Naive B cell (primary cell): ENCODE data around the gene AP3B1. TPM values are rescaled to one million over a fixed set of nuclear protein-coding genes. Genes with fewer than 3 reads are reported as not detected.
A peak's percentile ranks its signal among the peaks of the same experiment; 100 is the strongest.

Experiments
- ATAC-seq, 2 donors: fragments of 150-1000 bp; cut with Tn5 transposase; 2 replicates each; pipeline ENCODE4 v1.10.0; 2021; ENCODE audit warnings: low read depth in 2 of 2, mild to moderate bottlenecking in 2 of 2, moderate library complexity in 2 of 2
- DNase-seq: peaks from one replicate; pipeline ENCODE4 v3.0.0; 2022
- H3K27ac Mint-ChIP-seq, 6 donors: one replicate each; pipeline ENCODE4 v1.8.0; 2020 to 2022; ENCODE audit warnings: mild to moderate bottlenecking in 6 of 6, mixed read lengths in 6 of 6, moderate library complexity in 5 of 6, inconsistent platforms in 2 of 6
- H3K27me3 Mint-ChIP-seq, 3 donors: one replicate each; pipeline ENCODE4 v1.8.0; 2021 to 2022; ENCODE audit warnings: mixed read lengths in 3 of 3, mild to moderate bottlenecking in 1 of 3
- H3K36me3 Mint-ChIP-seq, 2 donors: one replicate each; pipeline ENCODE4 v1.8.0; 2020 to 2022; ENCODE audit warnings: mixed read lengths in 2 of 2, inconsistent platforms in 1 of 2, mild to moderate bottlenecking in 1 of 2
- H3K4me1 Mint-ChIP-seq, 3 donors: one replicate each; pipeline ENCODE4 v1.8.0; 2020 to 2022; ENCODE audit warnings: mixed read lengths in 3 of 3, inconsistent platforms in 1 of 3, mild to moderate bottlenecking in 1 of 3, moderate library complexity in 1 of 3
- H3K4me3 Mint-ChIP-seq, 8 donors: one replicate each; pipeline ENCODE4 v1.8.0; 2020 to 2022; ENCODE audit warnings: mild to moderate bottlenecking in 8 of 8, mixed read lengths in 8 of 8, moderate library complexity in 8 of 8, inconsistent platforms in 2 of 8
- H3K9me3 Mint-ChIP-seq, 7 donors: one replicate each; pipeline ENCODE4 v1.8.0; 2020 to 2022; ENCODE audit warnings: mixed read lengths in 7 of 7, mild to moderate bottlenecking in 5 of 7, inconsistent platforms in 2 of 7, moderate library complexity in 1 of 7
- polyA plus RNA-seq, 6 donors: library from polyadenylated mRNA; unstranded; fragments of 300-500 nt; fragmentation: Illumina TruSeq; gene quantifications; one replicate each; pipeline ENCODE4 v1.2.3, GENCODE V29; 2021; ENCODE audit warnings: low read depth in 6 of 6

The AP3B1 gene
- polyA plus RNA-seq, 6 donors from 2014 or later = 57.1 to 152 (median 98.9) TPM

DNA sequence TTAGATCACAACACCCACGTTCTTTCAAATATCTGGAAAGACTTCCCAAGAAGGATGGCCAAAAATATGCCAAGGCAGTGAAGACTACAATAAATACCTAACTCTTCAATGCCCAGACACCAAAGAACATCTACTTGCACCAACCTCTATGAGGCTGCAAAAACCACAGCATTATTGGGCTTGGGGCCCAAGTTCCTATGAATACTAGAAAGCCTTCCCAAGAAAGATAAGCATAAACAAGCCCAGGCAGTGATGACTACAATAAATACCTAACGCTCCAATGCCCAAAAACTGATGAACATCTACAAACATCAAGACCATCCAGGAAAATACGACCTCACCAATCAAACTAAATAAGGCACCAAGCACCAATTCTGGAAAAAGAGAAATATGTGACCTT, 41.3 kb downstream of the AP3B1 start:
- no peak for ATAC-seq
- Mint-ChIP-seq H3K9me3 (peaks cover 3 to 14% (median 11%) of the 10 kb centered on the region in 7 donors), H3K27ac (no peak overlapping the region), H3K27me3 (no peaks in the 10 kb centered on the region), H3K4me1 (peaks cover 15 to 40% (median 26%) of the 10 kb centered on the region in 3 donors), H3K36me3 (peaks cover 27 to 32% of the 10 kb centered on the region in 2 donors), H3K4me3 (no peak overlapping the region)
- DNase-seq = no peak

DNA sequence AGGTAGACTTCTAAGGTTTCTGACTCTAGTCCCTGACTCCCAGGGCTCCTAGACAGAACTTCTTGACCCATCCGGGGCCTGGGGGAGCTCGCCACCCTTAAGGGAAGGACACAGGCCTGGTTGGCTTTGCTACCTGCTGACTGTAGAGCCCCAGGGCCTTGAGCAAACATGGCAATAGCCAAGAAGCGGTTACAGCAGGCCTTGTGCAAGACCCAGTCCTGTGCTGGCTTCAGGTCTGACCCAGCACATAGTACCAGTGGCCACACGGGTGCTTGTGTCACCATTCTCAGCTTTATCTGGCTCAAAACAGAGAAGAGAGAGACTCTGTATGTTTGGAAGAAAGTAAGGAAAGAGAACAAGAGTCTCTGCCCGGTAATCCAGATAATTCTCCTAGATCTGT, 41.8 kb downstream of the AP3B1 start:
- Mint-ChIP-seq H3K4me3 (no peak overlapping the region), H3K36me3 (peaks cover 23 to 27% of the 10 kb centered on the region in 2 donors), H3K27ac (no peak overlapping the region), H3K9me3 (peaks cover 3 to 14% (median 8%) of the 10 kb centered on the region in 7 donors), H3K27me3 (no peaks in the 10 kb centered on the region), H3K4me1 (peaks cover 12 to 35% (median 21%) of the 10 kb centered on the region in 3 donors)
- ATAC-seq (no peak), DNase-seq (no peak)

DNA sequence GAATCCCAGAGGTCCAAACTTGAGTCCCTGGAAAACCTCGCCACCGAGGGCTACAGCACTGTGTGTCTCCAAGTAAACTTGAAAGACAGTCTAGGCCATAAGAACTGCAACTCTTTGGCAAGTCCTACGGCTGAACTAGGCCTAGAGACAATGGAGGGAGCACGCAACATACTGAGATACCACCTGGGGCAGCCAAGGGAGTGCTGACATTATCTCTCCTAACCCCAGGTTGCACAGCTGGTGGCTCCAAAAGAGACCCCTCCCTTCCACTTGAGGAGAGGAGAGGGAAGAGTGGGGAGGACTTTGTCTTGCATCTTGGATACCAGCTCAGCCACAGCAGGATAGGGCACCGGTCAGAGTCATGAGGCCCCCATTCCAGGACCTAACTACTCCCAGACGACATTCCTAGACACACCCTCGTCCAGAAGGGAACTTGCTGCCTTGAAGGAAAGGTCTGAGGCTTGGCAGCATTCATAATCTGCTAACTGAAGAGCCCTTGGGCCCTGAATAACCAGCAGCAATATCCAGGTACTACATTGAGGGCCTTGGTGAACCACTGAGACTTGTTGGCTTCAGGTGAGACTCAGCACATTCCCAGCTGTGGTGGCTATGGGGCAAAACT, 42.7 kb downstream of the AP3B1 start:
- H3K27me3 Mint-ChIP-seq = no peaks in the 10 kb centered on the region
- DNase-seq (no peak), ATAC-seq (no peak)
- peaks cover 23% of the 10 kb centered on the region in 2 donors for H3K36me3 Mint-ChIP-seq
- peak overlapping the region in 2 of 6 donors; percentile 57 to 67 for H3K27ac Mint-ChIP-seq
- peaks cover 3 to 14% (median 6%) of the 10 kb centered on the region in 7 donors for H3K9me3 Mint-ChIP-seq
- no peak overlapping the region for H3K4me3 Mint-ChIP-seq
- peaks cover 12 to 25% (median 20%) of the 10 kb centered on the region in 3 donors for H3K4me1 Mint-ChIP-seq

GRCh38 chr5:78245136-78245535, 49.4 kb downstream of the AP3B1 start:
- Mint-ChIP-seq H3K4me1 (peaks cover 0 to 20% (median 5%) of the 10 kb centered on the region in 3 donors), H3K4me3 (no peak overlapping the region), H3K9me3 (no peaks in the 10 kb centered on the region), H3K27ac (no peak overlapping the region), H3K27me3 (no peaks in the 10 kb centered on the region), H3K36me3 (peaks cover 2 to 9% of the 10 kb centered on the region in 2 donors)
- ATAC-seq (no peak), DNase-seq (no peak)

DNA sequence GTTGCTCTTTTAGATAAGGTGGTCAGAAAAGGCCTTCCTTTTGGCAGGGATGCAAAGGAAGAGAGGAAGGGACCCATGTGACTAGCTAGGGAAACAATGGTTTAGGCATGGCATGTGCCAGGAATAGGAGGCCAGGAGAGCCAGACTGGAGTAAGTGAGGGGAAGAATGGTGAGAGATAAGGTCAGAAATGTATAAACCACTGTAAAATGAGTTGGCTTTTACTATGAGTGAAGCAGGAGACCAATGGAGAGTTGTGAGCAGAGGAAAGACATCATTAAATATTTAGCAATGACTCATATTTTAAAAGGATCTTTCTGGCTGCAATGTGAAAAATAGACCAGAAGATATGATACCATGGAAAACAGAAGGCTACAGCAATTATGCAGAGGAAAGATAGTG, 50.9 kb downstream of the AP3B1 start:
- Mint-ChIP-seq H3K27ac (peak overlapping the region in 1 of 6 donors; percentile 66), H3K4me3 (no peak overlapping the region), H3K27me3 (no peaks in the 10 kb centered on the region), H3K36me3 (peaks cover 11 to 15% of the 10 kb centered on the region in 2 donors), H3K4me1 (peaks cover 2 to 21% (median 5%) of the 10 kb centered on the region in 3 donors), H3K9me3 (no peaks in the 10 kb centered on the region)
- no peak for ATAC-seq
- no peak for DNase-seq

DNA sequence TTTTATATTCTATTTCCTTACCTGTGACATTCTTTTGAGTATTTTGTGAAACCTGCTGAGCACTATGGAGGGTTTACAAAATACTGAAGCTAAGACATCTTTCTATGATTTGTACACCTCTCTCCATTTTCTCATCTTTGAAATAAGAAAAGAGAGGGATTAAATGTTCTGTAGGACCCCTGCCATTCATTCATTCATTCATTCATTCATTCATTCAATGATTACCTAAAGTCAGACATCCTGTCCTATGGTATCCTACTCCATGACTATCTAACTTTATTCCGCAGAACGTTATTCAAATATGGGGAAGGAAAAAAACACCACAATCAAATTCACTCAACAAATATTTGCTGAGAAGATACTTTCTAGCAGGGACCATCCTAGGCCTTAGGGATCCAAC, 51.4 kb downstream of the AP3B1 start:
- Mint-ChIP-seq H3K27ac (no peak overlapping the region), H3K9me3 (no peaks in the 10 kb centered on the region), H3K4me3 (no peak overlapping the region), H3K27me3 (no peaks in the 10 kb centered on the region), H3K36me3 (peaks cover 14 to 16% of the 10 kb centered on the region in 2 donors), H3K4me1 (peaks cover 2 to 19% (median 5%) of the 10 kb centered on the region in 3 donors)
- ATAC-seq (no peak), DNase-seq (no peak)

DNA sequence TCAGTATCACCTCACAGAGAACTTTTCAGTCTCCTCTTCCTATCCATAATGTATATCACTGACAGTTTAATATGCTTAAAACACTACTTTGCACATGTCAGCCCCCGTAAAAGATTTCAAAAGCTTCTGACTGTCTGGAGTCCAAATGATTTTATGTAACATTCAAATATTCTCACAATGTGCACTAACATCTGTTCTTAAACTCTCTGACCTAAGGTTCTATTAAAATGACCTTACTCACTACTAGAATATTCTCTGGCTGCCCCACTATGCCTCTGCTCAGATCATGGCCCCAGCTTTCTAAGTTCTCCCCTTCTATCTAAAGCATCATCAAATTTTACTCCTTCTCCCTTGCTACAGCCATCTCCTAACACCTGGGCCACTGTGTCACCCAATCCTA, 52.5 kb downstream of the AP3B1 start:
- Mint-ChIP-seq H3K27ac (peak overlapping the region in 2 of 6 donors; percentile 1 to 76), H3K4me3 (no peak overlapping the region), H3K9me3 (no peaks in the 10 kb centered on the region), H3K27me3 (no peaks in the 10 kb centered on the region), H3K36me3 (peaks cover 14 to 16% of the 10 kb centered on the region in 2 donors), H3K4me1 (peaks cover 2 to 19% (median 5%) of the 10 kb centered on the region in 3 donors)
- no peak for ATAC-seq
- no peak for DNase-seq

GRCh38 chr5:78237911-78238310, 56.6 kb downstream of the AP3B1 start:
- peaks cover 2 to 5% (median 4%) of the 10 kb centered on the region in 3 donors for H3K4me1 Mint-ChIP-seq
- ATAC-seq = no peak

DNA sequence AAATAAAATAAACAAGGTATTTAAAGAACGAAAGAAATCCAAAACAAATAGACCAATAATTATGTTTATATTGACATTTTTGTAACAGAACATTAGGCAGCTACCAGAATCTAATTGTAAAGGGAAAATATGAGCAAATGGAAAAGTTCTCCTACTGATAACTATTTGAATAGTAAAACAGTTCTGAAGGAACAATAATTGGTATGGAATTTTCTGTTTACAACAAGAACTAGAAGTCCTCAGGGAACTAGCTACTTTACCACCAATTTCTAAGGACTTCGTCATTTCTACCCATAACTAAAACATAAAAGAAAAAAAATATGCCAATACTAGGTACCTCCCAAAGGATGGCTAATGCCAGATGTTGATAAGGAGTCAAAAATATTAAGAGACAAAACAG, 58.5 kb downstream of the AP3B1 start:
- no peak overlapping the region for H3K4me3 Mint-ChIP-seq
- ATAC-seq = no peak
- peaks cover 10 to 16% of the 10 kb centered on the region in 2 donors for H3K36me3 Mint-ChIP-seq
- peaks cover 0 to 4% (median 2%) of the 10 kb centered on the region in 3 donors for H3K4me1 Mint-ChIP-seq
- no peaks in the 10 kb centered on the region for H3K27me3 Mint-ChIP-seq
- no peak for DNase-seq
- no peaks in the 10 kb centered on the region for H3K9me3 Mint-ChIP-seq
- H3K27ac Mint-ChIP-seq = peak overlapping the region in 1 of 6 donors; percentile 65

More at GRCh38 chr5:78237911-78238310, 56.6 kb downstream of the AP3B1 start:
- Mint-ChIP-seq H3K4me3 (no peak overlapping the region), H3K9me3 (no peaks in the 10 kb centered on the region), H3K27me3 (no peaks in the 10 kb centered on the region), H3K36me3 (peaks cover 14 to 16% of the 10 kb centered on the region in 2 donors), H3K27ac (no peak overlapping the region)
- no peak for DNase-seq

DNA sequence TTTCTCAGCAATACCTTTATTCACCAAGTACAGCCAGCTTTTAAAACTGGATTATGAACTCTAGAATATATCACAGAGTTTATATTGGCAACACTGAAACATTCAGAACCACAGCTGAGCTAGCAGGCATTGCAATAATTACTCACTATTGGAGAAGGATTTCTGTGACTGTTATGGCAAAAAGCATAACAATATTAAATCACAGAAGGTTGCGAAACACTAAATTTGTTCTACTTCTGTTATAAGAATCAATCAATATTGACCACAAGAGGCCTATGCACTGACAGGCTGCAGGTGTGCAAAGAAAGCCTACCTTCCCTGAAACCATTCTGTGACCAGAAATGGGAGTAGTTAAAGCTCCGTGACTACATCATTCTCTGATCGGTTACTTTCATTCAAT, 59.2 kb downstream of the AP3B1 start:
- DNase-seq = no peak
- no peaks in the 10 kb centered on the region for H3K9me3 Mint-ChIP-seq
- H3K27me3 Mint-ChIP-seq = no peaks in the 10 kb centered on the region
- ATAC-seq = no peak
- H3K4me1 Mint-ChIP-seq = peaks cover 2 to 4% (median 4%) of the 10 kb centered on the region in 3 donors
- no peak overlapping the region for H3K4me3 Mint-ChIP-seq
- H3K36me3 Mint-ChIP-seq = peaks cover 10 to 16% of the 10 kb centered on the region in 2 donors
- H3K27ac Mint-ChIP-seq = no peak overlapping the region

DNA sequence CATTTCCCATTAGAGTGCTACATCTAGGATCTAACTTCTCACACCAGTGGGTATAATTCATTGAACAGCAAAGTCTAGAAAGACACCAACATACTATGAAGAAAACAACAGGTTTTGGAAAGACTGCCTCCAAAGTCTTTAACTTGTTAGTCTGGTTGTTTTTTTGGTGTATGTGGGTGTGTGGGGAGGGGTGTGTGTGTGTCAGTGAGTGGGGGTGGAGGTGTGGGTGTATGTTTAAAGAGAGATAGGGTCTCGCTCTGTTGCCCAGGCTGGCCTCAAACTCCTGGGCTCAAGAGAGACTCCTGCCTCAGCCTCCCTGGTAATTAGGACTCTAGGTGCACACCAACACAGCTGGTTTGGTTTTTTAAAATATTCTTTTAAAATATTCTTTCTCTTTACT, 59.7 kb downstream of the AP3B1 start:
- ATAC-seq (no peak), DNase-seq (no peak)
- Mint-ChIP-seq H3K36me3 (peaks cover 7 to 11% of the 10 kb centered on the region in 2 donors), H3K4me3 (no peak overlapping the region), H3K27ac (no peak overlapping the region), H3K27me3 (no peaks in the 10 kb centered on the region), H3K9me3 (no peaks in the 10 kb centered on the region), H3K4me1 (peaks cover under 1 to 5% (median 1%) of the 10 kb centered on the region in 3 donors)

- DNase-seq (no peak), ATAC-seq (no peak)
- no peaks in the 10 kb centered on the region for H3K36me3 Mint-ChIP-seq
- H3K4me3 Mint-ChIP-seq = no peak overlapping the region
- no peaks in the 10 kb centered on the region for H3K27me3 Mint-ChIP-seq
- H3K27ac Mint-ChIP-seq = no peak overlapping the region
- H3K9me3 Mint-ChIP-seq = no peaks in the 10 kb centered on the region
- H3K4me1 Mint-ChIP-seq = peaks cover 0 to 5% (median 0%) of the 10 kb centered on the region in 3 donors
Observed at GRCh38 chr5:78232163-78232562, 62.3 kb downstream of the AP3B1 start.

GRCh38 chr5:78224358-78224757, 70.1 kb downstream of the AP3B1 start:
- Mint-ChIP-seq H3K36me3 (peaks cover 14 to 21% of the 10 kb centered on the region in 2 donors), H3K27ac (peak overlapping the region in 1 of 6 donors; percentile 45)
- ATAC-seq = no peak

GRCh38 chr5:78221964-78222451, 72.5 kb downstream of the AP3B1 start:
- Mint-ChIP-seq H3K9me3 (peaks cover 0 to 2% (median 0%) of the 10 kb centered on the region in 7 donors), H3K27me3 (no peaks in the 10 kb centered on the region), H3K4me3 (peak overlapping the region in 5 of 8 donors; percentile 1 to 61 (median 25)), H3K27ac (peak overlapping the region in 5 of 6 donors; percentile 40 to 87 (median 59)), H3K36me3 (peaks cover 14 to 21% of the 10 kb centered on the region in 2 donors), H3K4me1 (peaks cover 16 to 23% (median 16%) of the 10 kb centered on the region in 3 donors)
- DNase-seq (peak; percentile 81), ATAC-seq (peak; percentile 100)

More at GRCh38 chr5:78224358-78224757, 70.1 kb downstream of the AP3B1 start:
- H3K9me3 Mint-ChIP-seq = peaks cover 0 to 2% (median 0%) of the 10 kb centered on the region in 7 donors
- no peaks in the 10 kb centered on the region for H3K27me3 Mint-ChIP-seq
- no peak overlapping the region for H3K4me3 Mint-ChIP-seq
- DNase-seq = no peak
- H3K4me1 Mint-ChIP-seq = peaks cover 16 to 23% (median 16%) of the 10 kb centered on the region in 3 donors
